KMS-11 (cell line): ENCODE data around the gene WT1.

Source experiments
- H2AFZ ChIP-seq: fragments of 200-600 bp; sonication (generic); 2 replicates; pipeline ENCODE4 v1.6.1; 2016; ENCODE audit warnings: antibody characterized with exemption, mixed run types, low read depth
- H3K27ac ChIP-seq: fragments of 200-600 bp; sonication (generic); 2 replicates; pipeline ENCODE4 v1.6.1; 2016; ENCODE audit warnings: mild to moderate bottlenecking, mixed run types
- H3K27me3 ChIP-seq: fragments of 200-600 bp; sonication (generic); 2 replicates; pipeline ENCODE4 v1.6.1; 2017; ENCODE audit warnings: mild to moderate bottlenecking, low read depth, mixed run types, moderate library complexity; ENCODE audit not compliant: insufficient read depth
- H3K36me3 ChIP-seq: fragments of 200-600 bp; sonication (generic); 2 replicates; pipeline ENCODE4 v1.6.1; 2017; ENCODE audit warnings: mild to moderate bottlenecking, mixed run types; ENCODE audit not compliant: insufficient read depth
- H3K4me1 ChIP-seq: fragments of 200-600 bp; sonication (generic); 2 replicates; pipeline ENCODE4 v1.6.1; 2016; ENCODE audit warnings: mild to moderate bottlenecking, low read depth, mixed run types; ENCODE audit not compliant: poor library complexity, severe bottlenecking
- H3K4me2 ChIP-seq: fragments of 200-600 bp; sonication (generic); 2 replicates; pipeline ENCODE4 v1.7.0; 2016; ENCODE audit warnings: mild to moderate bottlenecking, mixed run types
- H3K4me3 ChIP-seq: fragments of 200-600 bp; sonication (generic); IDR thresholded peaks from 2 replicates; pipeline ENCODE4 v1.6.1; 2017; ENCODE audit warnings: low read depth, low read length, mixed read lengths; ENCODE audit not compliant: insufficient read depth
- H3K79me2 ChIP-seq: fragments of 200-600 bp; sonication (generic); 2 replicates; pipeline ENCODE4 v1.6.1; 2016; ENCODE audit warnings: low read depth, mixed run types; ENCODE audit not compliant: insufficient read depth
- H3K9ac ChIP-seq: fragments of 200-600 bp; sonication (generic); 2 replicates; pipeline ENCODE4 v1.6.1; 2016; ENCODE audit warnings: mild to moderate bottlenecking, mixed run types
- H4K20me1 ChIP-seq: fragments of 200-600 bp; sonication (generic); 2 replicates; pipeline ENCODE4 v1.6.1; 2016; ENCODE audit warnings: mild to moderate bottlenecking, mixed run types; ENCODE audit not compliant: insufficient read depth
- TF ChIP-seq, protein P1 (sequence below): fragments of 200-600 bp; sonication (generic); conservative IDR thresholded peaks from 2 replicates; pipeline ENCODE4 v1.6.1; 2017; ENCODE audit warnings: low read depth, mild to moderate bottlenecking, antibody characterized with exemption, low read length, moderate library complexity, mixed read lengths

Gene WT1

DNA sequence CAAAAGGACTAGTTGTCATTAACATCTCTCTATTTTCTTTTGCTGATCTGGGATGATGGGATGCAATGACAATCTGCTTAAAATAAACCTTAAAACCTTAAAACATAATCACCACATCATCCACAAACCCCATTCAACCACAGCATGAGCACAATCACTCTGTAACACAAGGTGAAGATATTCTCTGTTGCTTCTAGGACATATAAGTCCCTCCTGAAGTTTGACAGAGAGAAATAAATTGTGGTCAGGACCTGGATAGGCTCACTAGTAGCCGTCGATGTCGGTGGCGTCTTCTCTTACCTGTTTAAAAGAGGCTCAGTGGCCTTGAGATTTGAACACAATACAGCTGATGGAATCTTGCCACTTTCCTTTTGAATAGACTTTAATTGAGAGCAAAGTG lies 47.9 kb downstream of the WT1 start:
- no peaks in the 10 kb centered on the region for H3K27me3 ChIP-seq
- H2AFZ ChIP-seq = no peak overlapping the region
- H3K36me3 ChIP-seq = no peaks in the 10 kb centered on the region
- no peak overlapping the region for H3K9ac ChIP-seq
- no peaks in the 10 kb centered on the region for H4K20me1 ChIP-seq
- H3K79me2 ChIP-seq = no peaks in the 10 kb centered on the region
- H3K27ac ChIP-seq = no peak overlapping the region
- H3K4me2 ChIP-seq = no peak overlapping the region
- TF ChIP-seq, protein P1, sequence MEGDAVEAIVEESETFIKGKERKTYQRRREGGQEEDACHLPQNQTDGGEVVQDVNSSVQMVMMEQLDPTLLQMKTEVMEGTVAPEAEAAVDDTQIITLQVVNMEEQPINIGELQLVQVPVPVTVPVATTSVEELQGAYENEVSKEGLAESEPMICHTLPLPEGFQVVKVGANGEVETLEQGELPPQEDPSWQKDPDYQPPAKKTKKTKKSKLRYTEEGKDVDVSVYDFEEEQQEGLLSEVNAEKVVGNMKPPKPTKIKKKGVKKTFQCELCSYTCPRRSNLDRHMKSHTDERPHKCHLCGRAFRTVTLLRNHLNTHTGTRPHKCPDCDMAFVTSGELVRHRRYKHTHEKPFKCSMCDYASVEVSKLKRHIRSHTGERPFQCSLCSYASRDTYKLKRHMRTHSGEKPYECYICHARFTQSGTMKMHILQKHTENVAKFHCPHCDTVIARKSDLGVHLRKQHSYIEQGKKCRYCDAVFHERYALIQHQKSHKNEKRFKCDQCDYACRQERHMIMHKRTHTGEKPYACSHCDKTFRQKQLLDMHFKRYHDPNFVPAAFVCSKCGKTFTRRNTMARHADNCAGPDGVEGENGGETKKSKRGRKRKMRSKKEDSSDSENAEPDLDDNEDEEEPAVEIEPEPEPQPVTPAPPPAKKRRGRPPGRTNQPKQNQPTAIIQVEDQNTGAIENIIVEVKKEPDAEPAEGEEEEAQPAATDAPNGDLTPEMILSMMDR = no peak
- H3K4me3 ChIP-seq = no peak overlapping the region
- H3K4me1 ChIP-seq = peaks cover 10% of the 10 kb centered on the region

DNA sequence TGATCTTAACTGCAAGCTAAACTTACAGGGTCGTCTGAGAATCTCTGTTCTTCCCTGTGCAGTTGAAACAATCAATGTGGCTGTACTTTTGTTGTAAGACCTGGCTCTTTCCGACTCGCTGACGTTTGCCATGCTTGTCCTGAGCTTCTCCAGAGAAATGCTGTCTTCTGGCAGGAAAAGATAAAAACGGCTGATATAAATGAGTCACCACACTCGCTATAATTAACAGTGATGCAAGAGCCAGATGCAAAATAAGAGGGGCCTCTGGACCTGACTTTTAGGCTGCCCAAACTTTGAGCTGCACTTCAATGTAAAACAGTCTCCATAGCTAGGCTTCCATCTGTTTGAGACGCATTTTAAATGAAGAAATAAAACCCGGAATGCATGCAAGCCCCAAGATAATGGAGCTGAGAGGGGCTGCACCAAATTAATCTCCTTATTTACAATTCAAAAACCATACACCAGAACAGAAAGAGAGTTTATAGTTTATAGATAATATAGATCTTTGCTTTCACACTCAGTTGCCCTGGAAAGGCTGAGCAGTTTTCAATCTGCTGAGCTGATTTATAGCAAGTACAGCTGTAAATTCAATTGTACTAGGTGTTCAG lies 48.5 kb downstream of the WT1 start:
- H2AFZ ChIP-seq = no peak overlapping the region
- H3K79me2 ChIP-seq = no peaks in the 10 kb centered on the region
- peaks cover 10% of the 10 kb centered on the region for H3K4me1 ChIP-seq
- no peak overlapping the region for H3K4me2 ChIP-seq
- no peak overlapping the region for H3K27ac ChIP-seq
- no peak overlapping the region for H3K4me3 ChIP-seq
- H3K9ac ChIP-seq = no peak overlapping the region
- no peaks in the 10 kb centered on the region for H3K36me3 ChIP-seq
- H3K27me3 ChIP-seq = no peaks in the 10 kb centered on the region
- TF ChIP-seq, protein P1 = no peak
- H4K20me1 ChIP-seq = no peaks in the 10 kb centered on the region

- H4K20me1 ChIP-seq = no peaks in the 10 kb centered on the region
- TF ChIP-seq, protein P1 = peak; percentile 33; the same call in 1 of the 2 replicates
- no peak overlapping the region; the same call in 1 of the 2 replicates for H3K4me2 ChIP-seq
- peaks cover 10% of the 10 kb centered on the region for H3K4me1 ChIP-seq
- no peaks in the 10 kb centered on the region for H3K79me2 ChIP-seq
- H3K27me3 ChIP-seq = no peaks in the 10 kb centered on the region
- no peak overlapping the region for H3K27ac ChIP-seq
- H3K9ac ChIP-seq = no peak overlapping the region
- H3K36me3 ChIP-seq = no peaks in the 10 kb centered on the region
- H3K4me3 ChIP-seq = no peak overlapping the region
- peak overlapping the region; percentile 40; the same call in 1 of the 2 replicates for H2AFZ ChIP-seq
Measured at GRCh38 chr11:32385998-32386397, 49.3 kb downstream of the WT1 start.

DNA sequence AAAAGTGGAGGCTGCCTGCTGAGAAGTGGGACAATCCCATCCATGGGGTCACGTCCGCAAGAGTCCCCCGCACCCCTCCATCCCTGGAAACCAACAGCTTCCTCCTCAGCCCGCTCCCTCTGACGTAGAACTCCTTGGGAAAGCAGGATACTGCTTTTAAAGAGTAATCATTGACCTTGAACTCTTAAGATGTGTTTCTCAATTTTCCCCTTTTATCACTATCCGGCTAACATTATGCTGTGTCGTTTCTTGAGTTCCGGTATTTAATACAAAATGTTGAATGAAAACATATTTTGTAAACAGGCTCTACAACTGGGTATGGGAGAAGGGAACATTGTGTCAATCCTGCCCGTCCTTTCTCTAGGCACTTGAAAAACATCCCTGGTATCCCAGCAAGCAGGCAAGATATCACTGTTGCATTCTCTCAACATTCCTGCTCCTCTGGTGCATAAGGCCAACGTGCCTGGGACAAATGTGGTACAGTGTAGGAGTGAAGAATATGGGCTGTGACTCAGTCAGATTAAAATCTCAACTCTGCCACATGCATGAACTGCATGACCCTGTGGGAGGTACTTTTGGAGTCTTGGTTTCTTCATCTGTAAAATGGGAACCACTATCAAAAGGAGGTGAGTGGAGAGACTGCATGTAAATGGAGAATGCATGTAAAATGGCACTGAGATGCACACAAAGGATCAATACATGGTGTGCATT lies 52.8 kb downstream of the WT1 start:
- H3K36me3 ChIP-seq = no peaks in the 10 kb centered on the region
- peaks cover 10% of the 10 kb centered on the region for H3K4me1 ChIP-seq
- H2AFZ ChIP-seq = no peak overlapping the region
- H3K27me3 ChIP-seq = no peaks in the 10 kb centered on the region
- no peaks in the 10 kb centered on the region for H4K20me1 ChIP-seq
- TF ChIP-seq, protein P1 = no peak
- H3K79me2 ChIP-seq = no peaks in the 10 kb centered on the region
- no peak overlapping the region for H3K4me2 ChIP-seq
- H3K27ac ChIP-seq = no peak overlapping the region
- no peak overlapping the region for H3K4me3 ChIP-seq
- H3K9ac ChIP-seq = no peak overlapping the region
